H1 (cell line): Measurements from ENCODE around the gene DEAF1. TPM values are rescaled to one million over a fixed set of nuclear protein-coding genes. Genes with fewer than 3 reads are reported as not detected.

Experiments used
- CTCF ChIA-PET: fragments of 300-600 bp; sonication (Branson Sonifier 250); formaldehyde crosslinking; loops from one replicate; lab custom pipeline; 2021; ENCODE audit not compliant: partially characterized antibody; lab: Charles Lee
- POLR2A ChIA-PET: fragments of 300-600 bp; sonication (Branson Sonifier 250); formaldehyde crosslinking; loops from one replicate; lab custom pipeline; 2021; ENCODE audit warnings: inconsistent platforms; ENCODE audit not compliant: partially characterized antibody; lab: Charles Lee
- DNase-seq, 2 experiments: peaks; one replicate each; pipeline versions ENCODE4 v3.0.0 to v3.0.0-alpha.2; 2010 to 2022; ENCODE audit warnings: low spot score in 2 of 2, low read depth in 1 of 2, mixed read lengths in 1 of 2
- FAIRE-seq: peaks from 2 replicates; lab custom pipeline; 2011; peaks lifted over from hg19 to GRCh38; lab: Jason Lieb, UNC
- H2AFZ ChIP-seq: 2 replicates; pipeline ENCODE4 v1.8.1; 2012; ENCODE audit warnings: low read length, inconsistent platforms
- H2AK5ac ChIP-seq: 2 replicates; pipeline ENCODE4 v1.6.1; 2013; ENCODE audit warnings: low read depth, low read length
- H2BK120ac ChIP-seq: replicated peaks from 2 replicates; pipeline ENCODE3; 2013; ENCODE audit warnings: low read depth, low read length, inconsistent platforms
- H2BK12ac ChIP-seq: 2 replicates; pipeline ENCODE4 v1.6.1; 2013; ENCODE audit warnings: low read depth, low read length
- H2BK15ac ChIP-seq: 2 replicates; pipeline ENCODE4 v1.6.1; 2013; ENCODE audit warnings: low read length
- H2BK20ac ChIP-seq: 2 replicates; pipeline ENCODE4 v1.6.1; 2013; ENCODE audit warnings: low read length
- H2BK5ac ChIP-seq: 2 replicates; pipeline ENCODE4 v1.6.1; 2013; ENCODE audit warnings: low read depth, low read length
- H3K14ac ChIP-seq: 2 replicates; pipeline ENCODE4 v1.6.1; 2013; ENCODE audit warnings: inconsistent platforms; ENCODE audit not compliant: insufficient read length
- H3K18ac ChIP-seq: 2 replicates; pipeline ENCODE4 v1.6.1; 2013; ENCODE audit warnings: low read length; ENCODE audit errors: extremely low read depth
- H3K23ac ChIP-seq: 2 replicates; pipeline ENCODE4 v1.6.1; 2013; ENCODE audit warnings: inconsistent platforms; ENCODE audit not compliant: insufficient read length
- H3K23me2 ChIP-seq: 2 replicates; pipeline ENCODE4 v1.6.1; 2013; ENCODE audit warnings: low read depth, low read length
- H3K27ac ChIP-seq: 2 replicates; pipeline ENCODE4 v1.6.1; 2011; ENCODE audit warnings: low read depth, low read length, inconsistent platforms
- H3K27me3 ChIP-seq, 4 experiments: replicated peaks in 1 of 4; 1 replicate in 1 of 4; 2 replicates in 3 of 4; pipeline versions ENCODE4 v1.6.1 to v1.8.1; 2011 to 2013; ENCODE audit warnings: low read length in 3 of 4, mild to moderate bottlenecking in 3 of 4, inconsistent platforms in 2 of 4, mixed read lengths in 2 of 4, moderate library complexity in 1 of 4; ENCODE audit not compliant: control insufficient read depth in 3 of 4, insufficient read depth in 3 of 4; ENCODE audit errors: extremely low read depth in 1 of 4
- H3K36me3 ChIP-seq, 4 experiments: 2 replicates each; pipeline versions ENCODE4 v1.6.1 to v1.8.1; 2011 to 2013; ENCODE audit warnings: mild to moderate bottlenecking in 4 of 4, low read length in 3 of 4, moderate library complexity in 2 of 4, control low read depth in 1 of 4, inconsistent platforms in 1 of 4; ENCODE audit not compliant: insufficient read depth in 4 of 4, control insufficient read depth in 2 of 4
- H3K4ac ChIP-seq: replicated peaks from 2 replicates; pipeline ENCODE3; 2013; ENCODE audit warnings: low read length, low read depth, mixed read lengths, inconsistent platforms; ENCODE audit not compliant: insufficient read length
- H3K4me1 ChIP-seq, 4 experiments: replicated peaks in 1 of 4; 1 replicate in 1 of 4; 2 replicates in 3 of 4; pipeline versions ENCODE4 v1.6.1 to v1.8.1; 2011 to 2013; ENCODE audit warnings: low read length in 3 of 4, inconsistent platforms in 2 of 4, mixed read lengths in 1 of 4; ENCODE audit not compliant: insufficient read depth in 4 of 4, control insufficient read depth in 3 of 4
- H3K4me2 ChIP-seq, 2 experiments: 2 replicates each; pipeline versions ENCODE4 v1.6.1 to v1.8.1; 2011 to 2013; ENCODE audit warnings: low read depth in 2 of 2, low read length in 2 of 2, control low read depth in 1 of 2, inconsistent platforms in 1 of 2, mild to moderate bottlenecking in 1 of 2; ENCODE audit not compliant: insufficient read depth in 1 of 2
- H3K4me3 ChIP-seq, 4 experiments: fragments of 200-600, 300-600 bp in 1 of 4; sonication (generic), shearing (Covaris generic), sonication (Bioruptor Twin) in 1 of 4; 2 replicates each; pipeline versions ENCODE4 v1.5.1 to v1.8.1; 2011 to 2016; ENCODE audit warnings: low read length in 4 of 4, low read depth in 3 of 4, control low read depth in 2 of 4, inconsistent platforms in 2 of 4, mild to moderate bottlenecking in 2 of 4, mixed read lengths in 1 of 4, moderate library complexity in 1 of 4; ENCODE audit not compliant: insufficient read depth in 2 of 4; ENCODE audit errors: extremely low read depth in 1 of 4
- H3K56ac ChIP-seq: replicated peaks from 2 replicates; pipeline ENCODE3; 2013; ENCODE audit warnings: low read depth, mild to moderate bottlenecking, mixed read lengths, low read length, inconsistent platforms; ENCODE audit not compliant: insufficient read length
- H3K79me1 ChIP-seq: 2 replicates; pipeline ENCODE4 v1.6.1; 2013; ENCODE audit warnings: low read depth, low read length, control low read depth
- H3K79me2 ChIP-seq, 2 experiments: 2 replicates each; pipeline versions ENCODE4 v1.6.1 to v1.8.1; 2012 to 2013; ENCODE audit warnings: low read length in 2 of 2, mild to moderate bottlenecking in 2 of 2, inconsistent platforms in 1 of 2; ENCODE audit not compliant: insufficient read depth in 2 of 2, control insufficient read depth in 1 of 2
- H3K9ac ChIP-seq, 4 experiments: replicated peaks in 1 of 4; 1 replicate in 1 of 4; 2 replicates in 3 of 4; pipeline versions ENCODE4 v1.6.1 to v1.8.1; 2011 to 2013; ENCODE audit warnings: low read depth in 3 of 4, low read length in 3 of 4, control low read depth in 2 of 4, mild to moderate bottlenecking in 2 of 4, moderate library complexity in 2 of 4, inconsistent platforms in 1 of 4; ENCODE audit errors: extremely low read depth in 1 of 4
- H3K9me3 ChIP-seq, 2 experiments: 2 replicates each; pipeline versions ENCODE4 v1.6.1 to v1.8.1; 2012 to 2013; ENCODE audit warnings: mild to moderate bottlenecking in 2 of 2, moderate library complexity in 2 of 2, control low read depth in 1 of 2, inconsistent platforms in 1 of 2, low read depth in 1 of 2, low read length in 1 of 2, mixed read lengths in 1 of 2; ENCODE audit not compliant: insufficient read depth in 2 of 2
- H4K20me1 ChIP-seq, 2 experiments: replicated peaks in 1 of 2; 2 replicates each; pipeline versions ENCODE3 to v1.8.1; 2011 to 2013; ENCODE audit warnings: inconsistent platforms in 2 of 2, low read length in 2 of 2, mild to moderate bottlenecking in 1 of 2; ENCODE audit not compliant: insufficient read depth in 2 of 2, control insufficient read depth in 1 of 2
- H4K5ac ChIP-seq: 2 replicates; pipeline ENCODE4 v1.6.1; 2013; ENCODE audit warnings: low read length, low read depth, mixed read lengths, inconsistent platforms; ENCODE audit not compliant: insufficient read length
- H4K8ac ChIP-seq: 2 replicates; pipeline ENCODE4 v1.8.0; 2013; ENCODE audit warnings: mild to moderate bottlenecking, moderate library complexity, low read length, inconsistent platforms; ENCODE audit not compliant: insufficient read depth; ENCODE audit errors: extremely low read depth
- H4K91ac ChIP-seq: replicated peaks from 2 replicates; pipeline ENCODE3; 2013; ENCODE audit warnings: low read length, mixed read lengths, inconsistent platforms; ENCODE audit not compliant: insufficient read length
- CTBP2 ChIP-seq: IDR thresholded peaks from 2 replicates; pipeline ENCODE4 v1.7.0; 2011; ENCODE audit warnings: borderline replicate concordance, mild to moderate bottlenecking, moderate library complexity, mixed read lengths, low read length; ENCODE audit not compliant: insufficient read depth, insufficient read length
- EZH2 ChIP-seq: fragments of 200-600 bp; sonication (generic); IDR thresholded peaks from 2 replicates; pipeline ENCODE4 v1.7.1; 2012; ENCODE audit warnings: low read depth, mild to moderate bottlenecking, moderate library complexity, low read length, inconsistent platforms; ENCODE audit not compliant: severe bottlenecking
- GTF2F1 ChIP-seq: IDR thresholded peaks from 2 replicates; pipeline ENCODE4 v1.6.1; 2012; ENCODE audit warnings: low read depth, low read length, improper control_type of control experiment, borderline replicate concordance
- HDAC2 ChIP-seq, 2 experiments: fragments of 300-600 bp in 1 of 2; sonication (generic) in 1 of 2; IDR thresholded peaks; 2 replicates each; pipeline ENCODE4 v1.6.1; 2011 to 2012; ENCODE audit warnings: low read depth in 2 of 2, low read length in 2 of 2, mild to moderate bottlenecking in 2 of 2, moderate library complexity in 2 of 2, borderline replicate concordance in 1 of 2, inconsistent platforms in 1 of 2
- HDAC6 ChIP-seq: IDR thresholded peaks from one replicate; pipeline ENCODE4 v1.7.1; 2012; ENCODE audit warnings: low read depth, mild to moderate bottlenecking, inconsistent platforms, low read length, moderate library complexity
- NRF1 ChIP-seq: IDR thresholded peaks from 2 replicates; pipeline ENCODE4 v1.6.1; 2011; ENCODE audit warnings: mild to moderate bottlenecking, low read depth, low read length, improper control_type of control experiment
- POLR2AphosphoS5 ChIP-seq: IDR thresholded peaks from 2 replicates; pipeline ENCODE4 v1.6.1; 2011; ENCODE audit warnings: low read depth, low read length
- RFX5 ChIP-seq: IDR thresholded peaks from 2 replicates; pipeline ENCODE4 v1.6.1; 2011; ENCODE audit warnings: low read depth, low read length, improper control_type of control experiment, borderline replicate concordance
- TAF7 ChIP-seq: optimal IDR thresholded peaks from 2 replicates; pipeline ENCODE3; 2011; ENCODE audit warnings: low read depth, mild to moderate bottlenecking, inconsistent platforms, low read length, moderate library complexity, borderline replicate concordance
- TCF12 ChIP-seq: IDR thresholded peaks from 2 replicates; pipeline ENCODE4 v1.6.1; 2011; ENCODE audit warnings: low read depth, mild to moderate bottlenecking, low read length
- WGBS, 2 experiments: shearing (Covaris generic) in 1 of 2; methylation state at CpG; one replicate each; pipeline versions ENCODE4 v1.1.6 to v1.1.7; 2013 to 2015; ENCODE audit warnings: low lambda C conversion rate in 2 of 2, mixed read lengths in 2 of 2, inconsistent platforms in 1 of 2, low coverage in 1 of 2, missing lambda C conversion rate in 1 of 2; ENCODE audit not compliant: insufficient replicate concordance in 2 of 2, insufficient coverage in 1 of 2, insufficient read length in 1 of 2; ENCODE audit errors: extremely low coverage in 1 of 2, missing lambda C conversion rate in 1 of 2; 5-methylcytosine and 5-hydroxymethylcytosine counted together
- polyA plus RNA-seq, 7 experiments: library from polyadenylated mRNA; depleted of rRNA in 3 of 7; stranded (reverse) in 5 of 7; unstranded in 2 of 7; fragments of >200 nt in 5 of 7; fragments of 200-250 nt in 2 of 7; gene quantifications; 1 replicate in 5 of 7; 2 replicates in 1 of 7; 4 replicates in 1 of 7; pipeline versions ENCODE4 v1.2.1 to v1.2.3, GENCODE V29; 2011 to 2013; ENCODE audit warnings: missing spikeins in 2 of 7, mixed read lengths in 2 of 7
- total RNA-seq: library from RNA; stranded (reverse); fragmentation: NEBNext Ultra II Directional; extraction: Animal tissue kit (Norgen Biotek cat#: 25700); gene quantifications from 2 replicates; pipeline ENCODE4 v1.2.1, GENCODE V29; 2021
- TF ChIP-seq, protein P1 (sequence below), 3 experiments: IDR thresholded peaks; 1 replicate in 2 of 3; 2 replicates in 1 of 3; pipeline versions ENCODE4 v1.5.1 to v1.6.1; 2011; ENCODE audit warnings: low read length in 3 of 3, mild to moderate bottlenecking in 3 of 3, inconsistent platforms in 2 of 3, low read depth in 1 of 3, moderate library complexity in 1 of 3; ENCODE audit not compliant: insufficient read depth in 1 of 3; ENCODE audit errors: control extremely low read depth in 1 of 3

Gene DEAF1
- total and polyA plus RNA-seq, 2 of the 8 experiments (the other 6 are each of a cell fraction or from before 2014, with no cell fraction given) = 47.3 to 58.4 TPM

DNA sequence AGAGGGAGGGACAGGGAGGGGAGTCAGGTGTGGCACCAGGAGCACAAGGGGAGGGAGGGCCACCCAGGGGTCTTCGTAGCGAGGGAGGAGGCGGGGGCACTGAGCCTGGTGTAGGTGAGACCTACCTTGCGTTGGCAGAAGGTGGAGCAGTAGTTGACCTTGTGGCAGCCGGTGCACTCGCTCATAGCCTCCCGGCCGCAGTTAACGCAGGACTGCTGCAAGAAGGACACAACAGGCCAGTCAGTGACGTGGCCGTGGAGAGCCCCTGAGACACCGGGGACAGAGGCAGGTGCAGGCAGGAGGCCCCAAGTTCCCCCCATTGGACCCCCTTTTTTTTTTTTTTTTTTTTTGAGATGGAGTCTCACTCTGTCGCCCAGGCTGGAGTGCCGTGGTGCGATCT is 41.2 kb downstream of the DEAF1 start:
- Histone ChIP-seq H4K20me1 (no peaks in the 10 kb centered on the region), H3K18ac (no peak overlapping the region), H4K91ac (no peak overlapping the region), H2BK20ac (no peak overlapping the region), H2AK5ac (no peak overlapping the region), H3K14ac (no peak overlapping the region), H2AFZ (no peak overlapping the region), H3K27me3 (no peaks in the 10 kb centered on the region), H3K9ac (no peak overlapping the region), H3K4me2 (no peak overlapping the region), H2BK5ac (no peak overlapping the region), H3K4me3 (no peak overlapping the region), H4K8ac (0 out of 2 replicates have a peak overlapping the region, but pooled peaks have one; percentile 11), H2BK12ac (no peak overlapping the region), H3K23ac (no peak overlapping the region), H4K5ac (no peak overlapping the region), H3K4me1 (no peaks in the 10 kb centered on the region), H3K4ac (no peak overlapping the region), H2BK120ac (no peak overlapping the region), H3K27ac (no peak overlapping the region), H3K36me3 (peaks cover 0 to 18% (median 6%) of the 10 kb centered on the region in 4 experiments; a peak in 6 of 8 replicates), H3K79me2 (no peaks in the 10 kb centered on the region), H3K56ac (no peak overlapping the region), H3K9me3 (no peaks in the 10 kb centered on the region), H3K23me2 (no peaks in the 10 kb centered on the region), H3K79me1 (no peaks in the 10 kb centered on the region), H2BK15ac (no peak overlapping the region)
- 91% methylated on average over 12 of the region's 15 CpGs; no CpG with 5 or more reads in 1 of the 2 experiments for WGBS, 2 experiments
- DNase-seq (no peak), FAIRE-seq (no peak)
- CTCF ChIA-PET = interaction anchor here (0.8 to 1.9 kb wide), 3 partner anchors 21 to 73 kb away, joined by 3 to 5 read pairs (median 4); no protein-coding TSS in a partner anchor
- POLR2A ChIA-PET = interaction anchor here (4.0 kb wide), 1 partner anchor 7 kb away, joined by 19 read pairs; no protein-coding TSS in a partner anchor
- TF ChIP-seq HDAC6 = no peak
- no peak for TF ChIP-seq RFX5
- no peak for TF ChIP-seq EZH2
- TF ChIP-seq TAF7 = no peak
- TF ChIP-seq TCF12 = no peak
- no peak for TF ChIP-seq GTF2F1
- no peak for TF ChIP-seq NRF1
- TF ChIP-seq, protein P1, sequence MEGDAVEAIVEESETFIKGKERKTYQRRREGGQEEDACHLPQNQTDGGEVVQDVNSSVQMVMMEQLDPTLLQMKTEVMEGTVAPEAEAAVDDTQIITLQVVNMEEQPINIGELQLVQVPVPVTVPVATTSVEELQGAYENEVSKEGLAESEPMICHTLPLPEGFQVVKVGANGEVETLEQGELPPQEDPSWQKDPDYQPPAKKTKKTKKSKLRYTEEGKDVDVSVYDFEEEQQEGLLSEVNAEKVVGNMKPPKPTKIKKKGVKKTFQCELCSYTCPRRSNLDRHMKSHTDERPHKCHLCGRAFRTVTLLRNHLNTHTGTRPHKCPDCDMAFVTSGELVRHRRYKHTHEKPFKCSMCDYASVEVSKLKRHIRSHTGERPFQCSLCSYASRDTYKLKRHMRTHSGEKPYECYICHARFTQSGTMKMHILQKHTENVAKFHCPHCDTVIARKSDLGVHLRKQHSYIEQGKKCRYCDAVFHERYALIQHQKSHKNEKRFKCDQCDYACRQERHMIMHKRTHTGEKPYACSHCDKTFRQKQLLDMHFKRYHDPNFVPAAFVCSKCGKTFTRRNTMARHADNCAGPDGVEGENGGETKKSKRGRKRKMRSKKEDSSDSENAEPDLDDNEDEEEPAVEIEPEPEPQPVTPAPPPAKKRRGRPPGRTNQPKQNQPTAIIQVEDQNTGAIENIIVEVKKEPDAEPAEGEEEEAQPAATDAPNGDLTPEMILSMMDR (IDR thresholded peaks at IDR 0.05; ENCODE audit: control extremely low read depth in 1 of 3, insufficient read depth in 1 of 3, low read depth in 1 of 3, low read length in 3 of 3) = no peak
- no peak for TF ChIP-seq HDAC2 (IDR thresholded peaks at IDR 0.05; ENCODE audit: borderline replicate concordance in 1 of 2, low read depth in 2 of 2, low read length in 2 of 2)
- TF ChIP-seq CTBP2 = no peak
- no peak for TF ChIP-seq POLR2AphosphoS5
